H9 (cell line): ENCODE measurements around the gene TPPP. TPM values are rescaled to one million over a fixed set of nuclear protein-coding genes. Genes with fewer than 3 reads are reported as not detected.

Experiments used
- DNase-seq: peaks from one replicate; pipeline ENCODE4 v3.0.0-alpha.2; 2017
- H2AFZ ChIP-seq: one replicate; pipeline ENCODE4 v1.6.1; 2013; ENCODE audit warnings: mild to moderate bottlenecking, low read length, control low read depth, moderate library complexity
- H2AK5ac ChIP-seq: 2 replicates; pipeline ENCODE4 v1.6.1; 2013; ENCODE audit warnings: low read length, control low read depth, mixed read lengths; ENCODE audit not compliant: insufficient read length
- H2BK120ac ChIP-seq: one replicate; pipeline ENCODE4 v1.6.1; 2013; ENCODE audit warnings: low read depth, mild to moderate bottlenecking, low read length, control low read depth, inconsistent platforms; ENCODE audit not compliant: poor library complexity, severe bottlenecking
- H2BK12ac ChIP-seq: 2 replicates; pipeline ENCODE4 v1.6.1; 2013; ENCODE audit warnings: low read length, control low read depth, mixed read lengths, low read depth; ENCODE audit not compliant: insufficient read length
- H2BK15ac ChIP-seq: 2 replicates; pipeline ENCODE4 v1.6.1; 2013; ENCODE audit warnings: low read depth, low read length, control low read depth
- H2BK20ac ChIP-seq: one replicate; pipeline ENCODE4 v1.6.1; 2013; ENCODE audit warnings: low read depth, mild to moderate bottlenecking, low read length, control low read depth, inconsistent platforms; ENCODE audit not compliant: poor library complexity, severe bottlenecking
- H2BK5ac ChIP-seq: 2 replicates; pipeline ENCODE4 v1.6.1; 2013; ENCODE audit warnings: low read length, control low read depth, mixed read lengths; ENCODE audit not compliant: insufficient read length
- H3K14ac ChIP-seq: 2 replicates; pipeline ENCODE4 v1.6.1; 2013; ENCODE audit warnings: low read length, control low read depth; ENCODE audit not compliant: insufficient read depth
- H3K18ac ChIP-seq: 2 replicates; pipeline ENCODE4 v1.6.1; 2013; ENCODE audit warnings: low read depth, mild to moderate bottlenecking, mixed read lengths, low read length, control low read depth; ENCODE audit not compliant: insufficient read length
- H3K23ac ChIP-seq: 2 replicates; pipeline ENCODE4 v1.6.1; 2013; ENCODE audit warnings: low read length, control low read depth, mixed read lengths, low read depth; ENCODE audit not compliant: insufficient read length
- H3K23me2 ChIP-seq: 2 replicates; pipeline ENCODE4 v1.6.1; 2013; ENCODE audit warnings: low read depth, mild to moderate bottlenecking, mixed read lengths, low read length, control low read depth; ENCODE audit not compliant: insufficient read length, poor library complexity, severe bottlenecking
- H3K27ac ChIP-seq: 2 replicates; pipeline ENCODE4 v1.5.1; 2013; ENCODE audit warnings: low read length, control low read depth, mixed read lengths, low read depth; ENCODE audit not compliant: insufficient read length
- H3K27me3 ChIP-seq: 2 replicates; pipeline ENCODE4 v1.6.1; 2013; ENCODE audit warnings: low read length, control low read depth, inconsistent platforms; ENCODE audit not compliant: insufficient read depth
- H3K4ac ChIP-seq: 2 replicates; pipeline ENCODE4 v1.6.1; 2013; ENCODE audit warnings: low read depth, mild to moderate bottlenecking, control low read depth, inconsistent platforms, low read length, moderate library complexity
- H3K4me1 ChIP-seq: 2 replicates; pipeline ENCODE4 v1.6.1; 2013; ENCODE audit warnings: low read length, control low read depth, inconsistent platforms; ENCODE audit not compliant: insufficient read depth
- H3K4me2 ChIP-seq: 2 replicates; pipeline ENCODE4 v1.6.1; 2013; ENCODE audit warnings: low read length, control low read depth, mixed read lengths; ENCODE audit not compliant: insufficient read length, insufficient read depth
- H3K56ac ChIP-seq: 2 replicates; pipeline ENCODE4 v1.6.1; 2013; ENCODE audit warnings: low read depth, mild to moderate bottlenecking, mixed read lengths, low read length, control low read depth; ENCODE audit not compliant: insufficient read length
- H3K79me1 ChIP-seq: 2 replicates; pipeline ENCODE4 v1.6.1; 2013; ENCODE audit warnings: low read depth, mild to moderate bottlenecking, moderate library complexity, low read length, control low read depth, inconsistent platforms; ENCODE audit not compliant: insufficient read depth, poor library complexity, severe bottlenecking
- H3K79me2 ChIP-seq: 2 replicates; pipeline ENCODE4 v1.6.1; 2013; ENCODE audit warnings: low read length, control low read depth, inconsistent platforms; ENCODE audit not compliant: insufficient read depth
- H3K9ac ChIP-seq: 2 replicates; pipeline ENCODE4 v1.6.1; 2013; ENCODE audit warnings: low read length, control low read depth, mixed read lengths; ENCODE audit not compliant: insufficient read length; ENCODE audit errors: extremely low read depth
- H3K9me3 ChIP-seq: one replicate; pipeline ENCODE4 v1.6.1; 2013; ENCODE audit warnings: low read depth, low read length, inconsistent platforms; ENCODE audit not compliant: control insufficient read depth
- H3T11ph ChIP-seq: one replicate; pipeline ENCODE4 v1.6.1; 2013; ENCODE audit warnings: mild to moderate bottlenecking, low read length, control low read depth, inconsistent platforms
- H4K20me1 ChIP-seq: one replicate; pipeline ENCODE4 v1.6.1; 2013; ENCODE audit not compliant: control insufficient read depth, insufficient read length, insufficient read depth
- H4K5ac ChIP-seq: 2 replicates; pipeline ENCODE4 v1.6.1; 2013; ENCODE audit warnings: low read depth, mild to moderate bottlenecking, mixed read lengths, low read length, control low read depth; ENCODE audit not compliant: insufficient read length
- H4K8ac ChIP-seq: replicated peaks from 2 replicates; pipeline ENCODE4 v1.6.1; 2013; ENCODE audit warnings: low read length, control low read depth, mixed read lengths, low read depth; ENCODE audit not compliant: insufficient read length
- H4K91ac ChIP-seq: 2 replicates; pipeline ENCODE4 v1.6.1; 2013; ENCODE audit warnings: low read depth, mild to moderate bottlenecking, moderate library complexity, mixed read lengths, low read length, control low read depth; ENCODE audit not compliant: insufficient read length
- H3K27ac Mint-ChIP-seq, 3 experiments: 2 replicates in 2 of 3; 3 replicates in 1 of 3; pipeline ENCODE4 v1.8.0; 2020 to 2021; ENCODE audit warnings: mixed read lengths in 3 of 3, mild to moderate bottlenecking in 1 of 3, moderate library complexity in 1 of 3
- H3K27me3 Mint-ChIP-seq: 2 replicates; pipeline ENCODE4 v1.8.0; 2021; ENCODE audit warnings: low read depth, mild to moderate bottlenecking, moderate library complexity, mixed read lengths
- H3K36me3 Mint-ChIP-seq, 3 experiments: 2 replicates in 2 of 3; 3 replicates in 1 of 3; pipeline ENCODE4 v1.8.0; 2020 to 2021; ENCODE audit warnings: low read depth in 3 of 3, mixed read lengths in 3 of 3; ENCODE audit not compliant: insufficient read depth in 1 of 3
- H3K4me1 Mint-ChIP-seq, 2 experiments: 2 replicates each; pipeline ENCODE4 v1.8.0; 2020; ENCODE audit warnings: mixed read lengths in 2 of 2
- H3K4me3 Mint-ChIP-seq, 2 experiments: 2 replicates in 1 of 2; 3 replicates in 1 of 2; pipeline ENCODE4 v1.8.0; 2020 to 2021; ENCODE audit warnings: mild to moderate bottlenecking in 2 of 2, mixed read lengths in 2 of 2, moderate library complexity in 1 of 2
- H3K9me3 Mint-ChIP-seq, 2 experiments: 2 replicates in 1 of 2; 3 replicates in 1 of 2; pipeline ENCODE4 v1.8.0; 2020; ENCODE audit warnings: mild to moderate bottlenecking in 2 of 2, mixed read lengths in 2 of 2, moderate library complexity in 1 of 2
- WGBS: extraction: QIAGEN DNeasy Blood & Tissue Kit; methylation state at CpG from one replicate; pipeline ENCODE4 v1.1.7; 2013; ENCODE audit warnings: missing lambda C conversion rate, low lambda C conversion rate, mixed read lengths; ENCODE audit not compliant: insufficient read length; ENCODE audit errors: extremely low coverage; 5-methylcytosine and 5-hydroxymethylcytosine counted together
- total RNA-seq: library from RNA; stranded (reverse); gene quantifications from 2 replicates; pipeline ENCODE4 v1.2.1, GENCODE V29; 2021
- TF ChIP-seq, protein P1 (sequence below): fragments of 200-600 bp; sonication (generic); conservative IDR thresholded peaks from 3 replicates; pipeline ENCODE4 v1.8.0; 2021; ENCODE audit warnings: antibody characterized with exemption, mild to moderate bottlenecking

The TPPP gene
- total RNA-seq, 1 experiment from 2014 or later: 0.44 TPM

- Histone ChIP-seq H2AK5ac (no peak overlapping the region), H2BK12ac (no peak overlapping the region), H4K8ac (no peak overlapping the region), H2BK120ac (no peak overlapping the region), H3K27ac (no peak overlapping the region), H3K79me2 (no peaks in the 10 kb centered on the region), H3K4me1 (no peaks in the 10 kb centered on the region), H3K14ac (no peak overlapping the region; the same call in 1 of the 2 replicates), H3K79me1 (no peaks in the 10 kb centered on the region), H4K20me1 (no peaks in the 10 kb centered on the region), H3T11ph (no peak overlapping the region), H3K23me2 (no peaks in the 10 kb centered on the region), H3K23ac (no peak overlapping the region), H3K18ac (no peak overlapping the region), H2BK20ac (no peak overlapping the region), H2AFZ (no peak overlapping the region), H3K27me3 (no peaks in the 10 kb centered on the region), H3K56ac (no peak overlapping the region), H2BK15ac (no peak overlapping the region), H4K5ac (no peak overlapping the region), H3K9me3 (peaks cover 21% of the 10 kb centered on the region), H3K4me2 (no peak overlapping the region), H2BK5ac (no peak overlapping the region), H4K91ac (no peak overlapping the region), H3K4ac (no peak overlapping the region), H3K9ac (no peak overlapping the region)
- WGBS: no CpG with 5 or more reads among the region's 11 CpGs
- Mint-ChIP-seq H3K27me3 (no peaks in the 10 kb centered on the region), H3K9me3 (no peaks in the 10 kb centered on the region; a peak in 1 of 5 replicates), H3K4me1 (no peaks in the 10 kb centered on the region), H3K27ac (no peak overlapping the region), H3K36me3 (peaks cover 29 to 39% (median 34%) of the 10 kb centered on the region in 3 experiments), H3K4me3 (no peak overlapping the region)
- no peak for DNase-seq
- TF ChIP-seq, protein P1, sequence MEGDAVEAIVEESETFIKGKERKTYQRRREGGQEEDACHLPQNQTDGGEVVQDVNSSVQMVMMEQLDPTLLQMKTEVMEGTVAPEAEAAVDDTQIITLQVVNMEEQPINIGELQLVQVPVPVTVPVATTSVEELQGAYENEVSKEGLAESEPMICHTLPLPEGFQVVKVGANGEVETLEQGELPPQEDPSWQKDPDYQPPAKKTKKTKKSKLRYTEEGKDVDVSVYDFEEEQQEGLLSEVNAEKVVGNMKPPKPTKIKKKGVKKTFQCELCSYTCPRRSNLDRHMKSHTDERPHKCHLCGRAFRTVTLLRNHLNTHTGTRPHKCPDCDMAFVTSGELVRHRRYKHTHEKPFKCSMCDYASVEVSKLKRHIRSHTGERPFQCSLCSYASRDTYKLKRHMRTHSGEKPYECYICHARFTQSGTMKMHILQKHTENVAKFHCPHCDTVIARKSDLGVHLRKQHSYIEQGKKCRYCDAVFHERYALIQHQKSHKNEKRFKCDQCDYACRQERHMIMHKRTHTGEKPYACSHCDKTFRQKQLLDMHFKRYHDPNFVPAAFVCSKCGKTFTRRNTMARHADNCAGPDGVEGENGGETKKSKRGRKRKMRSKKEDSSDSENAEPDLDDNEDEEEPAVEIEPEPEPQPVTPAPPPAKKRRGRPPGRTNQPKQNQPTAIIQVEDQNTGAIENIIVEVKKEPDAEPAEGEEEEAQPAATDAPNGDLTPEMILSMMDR: no peak
These were observed 49.3 kb downstream of the TPPP start for GRCh38 chr5:643811-644271.
